Calu3 (cell line): Measurements from ENCODE around the gene SBF2. TPM values are rescaled to one million over a fixed set of nuclear protein-coding genes. Genes with fewer than 3 reads are reported as not detected.
A peak's percentile ranks its signal among the peaks of the same experiment; 100 is the strongest.

Source experiments
- BruUV-seq: library from RNA; stranded (reverse); fragments of 400-500 nt; replicated peaks from 2 replicates; lab custom pipeline; 2021; lab: Mats Ljungman, UMichigan
- CTCF ChIA-PET: fragments of 300-600 bp; sonication (Branson Sonifier 250); formaldehyde crosslinking; loops from one replicate; lab custom pipeline; 2022; ENCODE audit warnings: antibody characterized with exemption; lab: Charles Lee
- DNase-seq: peaks from one replicate; pipeline ENCODE4 v3.0.0; 2022
- H3K27ac Mint-ChIP-seq: one replicate; pipeline ENCODE4 v1.8.0; 2022; ENCODE audit warnings: mixed read lengths; ENCODE audit not compliant: unreplicated experiment
- H3K27me3 Mint-ChIP-seq: one replicate; pipeline ENCODE4 v1.8.0; 2022; ENCODE audit warnings: mixed read lengths; ENCODE audit not compliant: unreplicated experiment
- H3K36me3 Mint-ChIP-seq: one replicate; pipeline ENCODE4 v1.8.0; 2022; ENCODE audit warnings: mild to moderate bottlenecking, moderate library complexity, mixed read lengths; ENCODE audit not compliant: insufficient read depth, unreplicated experiment
- H3K4me1 Mint-ChIP-seq: one replicate; pipeline ENCODE4 v1.8.0; 2022; ENCODE audit warnings: mild to moderate bottlenecking, low read depth, mixed read lengths; ENCODE audit not compliant: unreplicated experiment
- H3K4me3 Mint-ChIP-seq: one replicate; pipeline ENCODE4 v1.8.0; 2022; ENCODE audit warnings: mild to moderate bottlenecking, low read depth, moderate library complexity, mixed read lengths; ENCODE audit not compliant: unreplicated experiment
- H3K9me3 Mint-ChIP-seq: one replicate; pipeline ENCODE4 v1.8.0; 2022; ENCODE audit warnings: low read depth, mixed read lengths; ENCODE audit not compliant: unreplicated experiment
- intact Hi-C: fragments of 100-400 bp; cut with micrococcal nuclease; formaldehyde crosslinking; loops from one replicate; pipeline ENCODE4 v1.10.0; 2022; ENCODE audit not compliant: unreplicated experiment
- total RNA-seq: library from RNA; stranded (reverse); gene quantifications from 2 replicates; pipeline ENCODE4 v1.2.3, GENCODE V29; 2022
- TF ChIP-seq, protein P1 (sequence below): fragments of 200-600 bp; IDR thresholded peaks from one replicate; pipeline ENCODE4 v1.8.0; 2022; ENCODE audit warnings: antibody characterized with exemption; ENCODE audit not compliant: unreplicated experiment

The SBF2 gene
- total RNA-seq, 1 experiment from 2014 or later: 39.0 TPM

DNA sequence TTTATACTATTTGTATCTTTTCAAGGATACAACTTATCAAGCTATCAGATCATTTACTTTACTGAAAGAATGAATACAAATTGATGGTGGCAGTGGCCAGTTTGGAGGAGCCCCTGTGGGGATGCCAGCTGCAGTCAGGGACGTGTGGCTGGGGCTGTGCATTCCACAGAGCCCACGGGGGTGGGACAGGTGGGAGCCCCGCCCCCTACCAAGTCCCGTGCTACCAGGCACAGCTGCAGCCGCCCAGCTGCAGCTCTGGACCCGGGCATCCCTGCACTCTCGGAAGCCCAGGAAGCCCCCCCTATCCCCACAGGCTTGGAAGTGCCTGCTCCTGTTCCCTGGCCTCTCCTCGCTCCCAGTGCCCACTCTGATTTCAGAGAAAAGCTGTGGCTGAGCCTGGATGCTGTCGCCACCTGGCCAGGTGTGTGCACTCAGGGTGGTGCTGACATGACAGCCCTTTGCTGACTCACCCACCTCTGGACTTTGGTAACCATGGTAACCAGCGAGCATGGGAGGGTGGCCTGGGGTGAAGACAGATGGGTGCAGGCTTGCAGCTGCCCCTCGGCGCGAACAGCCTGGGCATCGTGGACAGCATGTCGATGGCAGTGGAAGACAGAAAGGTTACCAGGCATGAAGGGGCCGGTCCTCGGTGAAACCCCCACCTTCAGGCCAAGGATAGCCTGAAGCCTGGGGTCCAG is 138.1 kb downstream of the SBF2 start:
- Mint-ChIP-seq H3K36me3 (no peaks in the 10 kb centered on the region), H3K27me3 (no peaks in the 10 kb centered on the region), H3K4me1 (no peaks in the 10 kb centered on the region), H3K4me3 (no peak overlapping the region), H3K27ac (no peak overlapping the region), H3K9me3 (peaks cover 4% of the 10 kb centered on the region)
- DNase-seq: peak; percentile 5
- BruUV-seq: no TSS peak
- TF ChIP-seq, protein P1, sequence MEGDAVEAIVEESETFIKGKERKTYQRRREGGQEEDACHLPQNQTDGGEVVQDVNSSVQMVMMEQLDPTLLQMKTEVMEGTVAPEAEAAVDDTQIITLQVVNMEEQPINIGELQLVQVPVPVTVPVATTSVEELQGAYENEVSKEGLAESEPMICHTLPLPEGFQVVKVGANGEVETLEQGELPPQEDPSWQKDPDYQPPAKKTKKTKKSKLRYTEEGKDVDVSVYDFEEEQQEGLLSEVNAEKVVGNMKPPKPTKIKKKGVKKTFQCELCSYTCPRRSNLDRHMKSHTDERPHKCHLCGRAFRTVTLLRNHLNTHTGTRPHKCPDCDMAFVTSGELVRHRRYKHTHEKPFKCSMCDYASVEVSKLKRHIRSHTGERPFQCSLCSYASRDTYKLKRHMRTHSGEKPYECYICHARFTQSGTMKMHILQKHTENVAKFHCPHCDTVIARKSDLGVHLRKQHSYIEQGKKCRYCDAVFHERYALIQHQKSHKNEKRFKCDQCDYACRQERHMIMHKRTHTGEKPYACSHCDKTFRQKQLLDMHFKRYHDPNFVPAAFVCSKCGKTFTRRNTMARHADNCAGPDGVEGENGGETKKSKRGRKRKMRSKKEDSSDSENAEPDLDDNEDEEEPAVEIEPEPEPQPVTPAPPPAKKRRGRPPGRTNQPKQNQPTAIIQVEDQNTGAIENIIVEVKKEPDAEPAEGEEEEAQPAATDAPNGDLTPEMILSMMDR: no peak
- CTCF ChIA-PET: no interaction called here
- intact Hi-C loops: no loop called here

DNA sequence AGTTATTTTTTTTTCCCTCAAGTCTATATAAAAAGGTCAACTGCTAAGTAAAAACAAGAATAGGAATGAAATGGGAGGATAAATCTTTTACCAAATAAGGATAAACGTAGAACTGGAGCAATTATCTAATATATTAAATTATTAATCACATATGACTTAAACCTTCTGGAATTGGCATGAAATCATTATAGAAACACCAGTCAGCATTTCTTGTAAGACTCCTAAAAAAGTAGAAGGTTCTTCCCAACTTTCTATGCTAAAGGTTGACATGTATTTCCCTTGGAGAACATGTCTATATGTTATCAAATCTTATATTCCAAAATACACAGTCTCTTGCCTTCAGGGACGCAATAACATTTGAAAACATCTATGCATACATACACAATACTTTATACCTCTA is 143.2 kb downstream of the SBF2 start:
- DNase-seq: no peak
- H3K4me3 Mint-ChIP-seq: no peak overlapping the region
- intact Hi-C loops: no loop called here
- H3K27me3 Mint-ChIP-seq: no peaks in the 10 kb centered on the region
- CTCF ChIA-PET: no interaction called here
- H3K27ac Mint-ChIP-seq: no peak overlapping the region
- H3K4me1 Mint-ChIP-seq: no peaks in the 10 kb centered on the region
- no peaks in the 10 kb centered on the region for H3K36me3 Mint-ChIP-seq
- H3K9me3 Mint-ChIP-seq: peaks cover 4% of the 10 kb centered on the region
- TF ChIP-seq, protein P1: no peak
- BruUV-seq: no TSS peak

DNA sequence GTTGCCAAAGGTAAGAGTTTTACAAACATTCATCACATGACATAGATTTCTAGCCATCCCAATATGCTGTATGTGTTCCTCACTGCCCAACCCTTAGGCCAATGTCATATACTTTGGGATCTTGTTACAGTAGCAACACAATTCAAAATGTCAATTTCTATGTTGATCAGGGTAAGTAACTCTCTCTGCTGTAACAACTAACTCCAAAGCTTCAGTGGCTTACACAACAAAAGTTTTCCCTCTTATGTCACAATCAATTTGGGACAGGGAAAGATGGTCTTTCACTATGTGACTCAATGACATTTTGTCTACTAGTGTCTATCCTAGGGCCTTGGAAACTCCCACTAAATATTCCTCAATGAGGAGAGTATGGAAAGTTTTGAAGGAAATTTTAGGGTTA is 144.5 kb downstream of the SBF2 start:
- CTCF ChIA-PET: no interaction called here
- Mint-ChIP-seq H3K4me3 (no peak overlapping the region), H3K27me3 (no peaks in the 10 kb centered on the region), H3K9me3 (peaks cover 4% of the 10 kb centered on the region), H3K27ac (no peak overlapping the region), H3K4me1 (no peaks in the 10 kb centered on the region), H3K36me3 (no peaks in the 10 kb centered on the region)
- TF ChIP-seq, protein P1: no peak
- intact Hi-C loops: no loop called here
- no TSS peak for BruUV-seq
- DNase-seq: no peak

DNA sequence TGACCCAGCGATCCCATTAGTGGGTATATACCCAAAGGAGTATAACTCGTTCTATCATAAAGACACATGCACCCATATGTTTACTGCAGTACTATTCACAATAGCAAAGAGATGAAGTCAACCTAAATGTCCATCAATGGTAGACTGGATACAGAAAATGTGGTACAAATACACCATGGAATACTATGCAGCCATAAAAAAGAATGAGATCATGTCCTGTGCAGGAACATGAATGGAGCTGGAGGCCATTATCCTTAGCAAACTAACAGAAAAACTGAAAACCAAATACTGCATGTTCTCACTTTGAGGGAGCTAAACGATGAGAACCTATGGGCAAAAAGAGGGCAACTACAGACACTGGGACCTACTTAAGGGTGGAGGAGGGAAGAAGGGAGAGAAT is 146.8 kb downstream of the SBF2 start:
- Mint-ChIP-seq H3K4me1 (no peaks in the 10 kb centered on the region), H3K36me3 (no peaks in the 10 kb centered on the region), H3K4me3 (no peak overlapping the region), H3K27ac (no peak overlapping the region), H3K27me3 (no peaks in the 10 kb centered on the region), H3K9me3 (peaks cover 4% of the 10 kb centered on the region)
- TF ChIP-seq, protein P1: no peak
- CTCF ChIA-PET: no interaction called here
- no TSS peak for BruUV-seq
- DNase-seq: no peak
- intact Hi-C loops: no loop called here
